ENCODE measurements around the gene LMBRD1. TPM values are rescaled to one million over a fixed set of nuclear protein-coding genes. Genes with fewer than 3 reads are reported as not detected.
"Not testable (repeated sequence)": the region's sequence is repeated elsewhere in the genome, so short reads cannot be mapped to it uniquely, and the experiment has no call there.

The LMBRD1 gene
- total RNA-seq, 1 donor from 2014 or later = 43.6 TPM

GRCh38 chr6:69813508-69813907, 16.7 kb upstream of the LMBRD1 start:
- Histone ChIP-seq H3K27ac (replicated peaks) (no peak overlapping the region), H3K4me1 (no peaks in the 10 kb centered on the region), H3K4me3 (no peak overlapping the region), H3K27me3 (ENCODE audit: low read depth) (no peaks in the 10 kb centered on the region), H3K9me3 (replicated peaks) (no peaks in the 10 kb centered on the region), H3K36me3 (no peaks in the 10 kb centered on the region)
- DNase-seq = no peak
- intact Hi-C loops (cut with micrococcal nuclease) = no loop called here
- TF ChIP-seq, protein P1, sequence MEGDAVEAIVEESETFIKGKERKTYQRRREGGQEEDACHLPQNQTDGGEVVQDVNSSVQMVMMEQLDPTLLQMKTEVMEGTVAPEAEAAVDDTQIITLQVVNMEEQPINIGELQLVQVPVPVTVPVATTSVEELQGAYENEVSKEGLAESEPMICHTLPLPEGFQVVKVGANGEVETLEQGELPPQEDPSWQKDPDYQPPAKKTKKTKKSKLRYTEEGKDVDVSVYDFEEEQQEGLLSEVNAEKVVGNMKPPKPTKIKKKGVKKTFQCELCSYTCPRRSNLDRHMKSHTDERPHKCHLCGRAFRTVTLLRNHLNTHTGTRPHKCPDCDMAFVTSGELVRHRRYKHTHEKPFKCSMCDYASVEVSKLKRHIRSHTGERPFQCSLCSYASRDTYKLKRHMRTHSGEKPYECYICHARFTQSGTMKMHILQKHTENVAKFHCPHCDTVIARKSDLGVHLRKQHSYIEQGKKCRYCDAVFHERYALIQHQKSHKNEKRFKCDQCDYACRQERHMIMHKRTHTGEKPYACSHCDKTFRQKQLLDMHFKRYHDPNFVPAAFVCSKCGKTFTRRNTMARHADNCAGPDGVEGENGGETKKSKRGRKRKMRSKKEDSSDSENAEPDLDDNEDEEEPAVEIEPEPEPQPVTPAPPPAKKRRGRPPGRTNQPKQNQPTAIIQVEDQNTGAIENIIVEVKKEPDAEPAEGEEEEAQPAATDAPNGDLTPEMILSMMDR (IDR thresholded peaks at IDR 0.05; ENCODE audit: borderline replicate concordance) = no peak

GRCh38 chr6:69812746-69813427, 16.1 kb upstream of the LMBRD1 start:
- no peaks in the 10 kb centered on the region for H3K27me3 ChIP-seq (ENCODE audit: low read depth)
- intact Hi-C loops (cut with micrococcal nuclease) = no loop called here
- H3K36me3 ChIP-seq = no peaks in the 10 kb centered on the region
- no peak for DNase-seq
- no peaks in the 10 kb centered on the region for H3K4me1 ChIP-seq
- no peak overlapping the region for H3K4me3 ChIP-seq
- no peaks in the 10 kb centered on the region for H3K9me3 ChIP-seq (replicated peaks)
- TF ChIP-seq, protein P1 (IDR thresholded peaks at IDR 0.05; ENCODE audit: borderline replicate concordance) = no peak
- H3K27ac ChIP-seq (replicated peaks) = no peak overlapping the region

- H3K27ac ChIP-seq (replicated peaks) = no peak overlapping the region
- intact Hi-C loops (cut with micrococcal nuclease) = no loop called here
- H3K4me3 ChIP-seq = no peak overlapping the region
- no peaks in the 10 kb centered on the region for H3K36me3 ChIP-seq
- no peaks in the 10 kb centered on the region for H3K9me3 ChIP-seq (replicated peaks)
- no peak for DNase-seq
- H3K4me1 ChIP-seq = no peaks in the 10 kb centered on the region
- H3K27me3 ChIP-seq (ENCODE audit: low read depth) = no peaks in the 10 kb centered on the region
- TF ChIP-seq, protein P1 (IDR thresholded peaks at IDR 0.05; ENCODE audit: borderline replicate concordance) = no peak
Observed at GRCh38 chr6:69802995-69803394, 6.2 kb upstream of the LMBRD1 start.

GRCh38 chr6:69801711-69802110, 4.9 kb upstream of the LMBRD1 start:
- Histone ChIP-seq H3K9me3 (replicated peaks) (no peaks in the 10 kb centered on the region), H3K4me3 (no peak overlapping the region), H3K27ac (replicated peaks) (no peak overlapping the region), H3K4me1 (peaks cover 11% of the 10 kb centered on the region), H3K27me3 (ENCODE audit: low read depth) (no peaks in the 10 kb centered on the region), H3K36me3 (no peaks in the 10 kb centered on the region)
- no peak for DNase-seq
- intact Hi-C loops (cut with micrococcal nuclease) = no loop called here
- TF ChIP-seq, protein P1 (IDR thresholded peaks at IDR 0.05; ENCODE audit: borderline replicate concordance) = no peak

- TF ChIP-seq, protein P1 (IDR thresholded peaks at IDR 0.05; ENCODE audit: borderline replicate concordance) = no peak
- no peak overlapping the region for H3K27ac ChIP-seq (replicated peaks)
- peaks cover 16% of the 10 kb centered on the region for H3K4me1 ChIP-seq
- no peaks in the 10 kb centered on the region for H3K36me3 ChIP-seq
- no peaks in the 10 kb centered on the region for H3K27me3 ChIP-seq (ENCODE audit: low read depth)
- H3K4me3 ChIP-seq = no peak overlapping the region
- no peak for DNase-seq
- no peaks in the 10 kb centered on the region for H3K9me3 ChIP-seq (replicated peaks)
- intact Hi-C loops (cut with micrococcal nuclease) = no loop called here
Observed at GRCh38 chr6:69801225-69801624, 4.4 kb upstream of the LMBRD1 start.

DNA sequence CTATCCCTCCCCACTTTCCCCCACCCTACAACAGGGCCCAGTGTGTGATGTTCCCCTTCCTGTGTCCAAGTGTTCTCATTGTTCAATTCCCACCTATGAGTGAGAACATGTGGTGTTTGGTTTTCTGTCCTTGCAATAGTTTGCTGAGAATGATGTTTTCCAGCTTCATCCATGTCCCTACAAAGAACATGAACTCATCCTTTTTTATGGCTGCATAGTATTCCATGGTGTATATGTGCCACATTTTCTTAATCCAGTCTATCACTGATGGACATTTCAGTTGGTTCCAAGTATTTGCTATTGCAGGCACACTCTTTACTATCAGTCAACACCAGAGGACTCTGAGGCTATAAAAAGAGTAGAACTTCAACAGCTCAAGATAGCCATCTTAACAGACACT, 2.0 kb upstream of the LMBRD1 start:
- H3K9me3 ChIP-seq (replicated peaks); H3K36me3 ChIP-seq; H3K27ac ChIP-seq (replicated peaks); H3K27me3 ChIP-seq (ENCODE audit: low read depth); H3K4me3 ChIP-seq; DNase-seq; intact Hi-C loops (cut with micrococcal nuclease): not testable (repeated sequence)
- H3K4me1 ChIP-seq = peaks cover 36% of the 10 kb centered on the region
